Endothelial cell of umbilical vein (primary cell): ENCODE measurements around the gene FBLIM1. TPM values are rescaled to one million over a fixed set of nuclear protein-coding genes. Genes with fewer than 3 reads are reported as not detected.

Experiments used
- BruUV-seq: library from RNA; stranded (reverse); fragments of 400-500 nt; replicated peaks from 2 replicates; lab custom pipeline; 2021; lab: Mats Ljungman, UMichigan
- CTCF ChIA-PET: fragments of 300-600, 350-600 bp; sonication (Branson Sonifier 250); formaldehyde crosslinking; loops from one replicate; lab custom pipeline; 2021; ENCODE audit warnings: antibody characterized with exemption, inconsistent platforms; lab: Charles Lee
- POLR2A ChIA-PET: fragments of 300-600, 350-600 bp; sonication (Branson Sonifier 250); formaldehyde crosslinking; loops from one replicate; lab custom pipeline; 2021; ENCODE audit warnings: antibody characterized with exemption, inconsistent platforms; lab: Charles Lee
- DNase-seq: peaks from one replicate; pipeline ENCODE4 v3.0.0-alpha.2; 2011; ENCODE audit warnings: low read depth, low spot score
- FAIRE-seq: peaks from 2 replicates; lab custom pipeline; 2011; peaks lifted over from hg19 to GRCh38; lab: Jason Lieb, UNC
- H2AFZ ChIP-seq: 2 replicates; pipeline ENCODE4 v1.6.0; 2012; ENCODE audit warnings: low read depth, low read length, control low read depth, inconsistent platforms
- H3K27ac ChIP-seq: 2 replicates; pipeline ENCODE4 v1.5.1; 2011; ENCODE audit warnings: low read depth, mild to moderate bottlenecking, control low read depth, low read length, moderate library complexity; ENCODE audit not compliant: insufficient read depth
- H3K27me3 ChIP-seq, 2 experiments: 2 replicates each; pipeline versions ENCODE4 v1.6.0 to v1.6.1; 2011; ENCODE audit warnings: low read length in 2 of 2, mixed read lengths in 1 of 2; ENCODE audit not compliant: control insufficient read depth in 2 of 2, insufficient read depth in 2 of 2
- H3K36me3 ChIP-seq, 2 experiments: 2 replicates in 1 of 2; 3 replicates in 1 of 2; pipeline ENCODE4 v1.5.1; 2011; ENCODE audit warnings: low read length in 2 of 2, mild to moderate bottlenecking in 1 of 2, moderate library complexity in 1 of 2; ENCODE audit not compliant: control insufficient read depth in 2 of 2, insufficient read depth in 2 of 2; ENCODE audit errors: extremely low read depth in 1 of 2
- H3K4me1 ChIP-seq: 3 replicates; pipeline ENCODE4 v1.5.1; 2011; ENCODE audit warnings: mild to moderate bottlenecking, low read length; ENCODE audit not compliant: control insufficient read depth, insufficient read depth; ENCODE audit errors: extremely low read depth
- H3K4me2 ChIP-seq: 2 replicates; pipeline ENCODE4 v1.6.1; 2011; ENCODE audit warnings: low read length, control low read depth, mixed read lengths; ENCODE audit not compliant: insufficient read depth
- H3K4me3 ChIP-seq, 3 experiments: fragments of 200-600 bp in 1 of 3; sonication (generic), shearing (Covaris generic) in 1 of 3; replicated peaks in 1 of 3; 2 replicates each; pipeline ENCODE4 v1.5.1; 2011 to 2016; ENCODE audit warnings: control low read depth in 3 of 3, low read length in 3 of 3, mild to moderate bottlenecking in 2 of 3, inconsistent platforms in 1 of 3, low read depth in 1 of 3, moderate library complexity in 1 of 3; ENCODE audit not compliant: insufficient read depth in 1 of 3
- H3K79me2 ChIP-seq: 2 replicates; pipeline ENCODE4 v1.6.0; 2012; ENCODE audit warnings: low read length, inconsistent platforms; ENCODE audit not compliant: control insufficient read depth, insufficient read depth
- H3K9ac ChIP-seq: replicated peaks from 2 replicates; pipeline ENCODE3; 2011; ENCODE audit warnings: low read length, control low read depth; ENCODE audit not compliant: insufficient read depth; ENCODE audit errors: extremely low read depth
- H3K9me1 ChIP-seq: replicated peaks from 3 replicates; pipeline ENCODE4 v1.6.0; 2011; ENCODE audit warnings: mild to moderate bottlenecking, low read length; ENCODE audit not compliant: control insufficient read depth, insufficient read depth; ENCODE audit errors: extremely low read depth
- H3K9me3 ChIP-seq: replicated peaks from 2 replicates; pipeline ENCODE4 v1.5.1; 2012; ENCODE audit warnings: low read length, inconsistent platforms; ENCODE audit not compliant: control insufficient read depth, insufficient read depth
- H4K20me1 ChIP-seq: replicated peaks from 2 replicates; pipeline ENCODE3; 2011; ENCODE audit warnings: mild to moderate bottlenecking, low read length; ENCODE audit not compliant: control insufficient read depth, insufficient read depth; ENCODE audit errors: extremely low read depth
- EZH2 ChIP-seq: IDR thresholded peaks from 2 replicates; pipeline ENCODE4 v1.6.1; 2012; ENCODE audit warnings: borderline replicate concordance, low read depth, mild to moderate bottlenecking, moderate library complexity, low read length, inconsistent platforms; ENCODE audit not compliant: severe bottlenecking
- FOS ChIP-seq: IDR thresholded peaks from 2 replicates; pipeline ENCODE4 v1.6.1; 2011; ENCODE audit warnings: mild to moderate bottlenecking, low read length, moderate library complexity, borderline replicate concordance; ENCODE audit not compliant: insufficient read depth
- MYC ChIP-seq: IDR thresholded peaks from one replicate; pipeline ENCODE4 v1.6.1; 2011; ENCODE audit warnings: mild to moderate bottlenecking, low read depth, low read length
- POLR2A ChIP-seq: IDR thresholded peaks from 2 replicates; pipeline ENCODE4 v1.6.1; 2012; ENCODE audit warnings: low read depth, mild to moderate bottlenecking, control low read depth, low read length
- POLR2AphosphoS5 ChIP-seq: IDR thresholded peaks from 2 replicates; pipeline ENCODE4 v1.6.1; 2012; ENCODE audit warnings: low read depth, mild to moderate bottlenecking, control low read depth, low read length, moderate library complexity; ENCODE audit not compliant: insufficient read depth
- dilution Hi-C: fragments of 300-500 bp; cut with MboI; formaldehyde crosslinking; loops from one replicate; pipeline ENCODE4 v1.15.0; 2019; ENCODE audit warnings: low sequenced_read_pairs; ENCODE audit not compliant: extremely low pct_ligation_motif_present
- intact Hi-C: fragments of 100-400 bp; cut with micrococcal nuclease; formaldehyde crosslinking; loops from one replicate; pipeline ENCODE4 v1.10.0; 2022
- polyA plus RNA-seq, 4 experiments: library from polyadenylated mRNA; depleted of rRNA in 3 of 4; stranded (reverse) in 3 of 4; unstranded in 1 of 4; fragments of >200 nt; gene quantifications; 2 replicates each; pipeline versions ENCODE4 v1.2.1 to v1.2.3, GENCODE V29; 2011 to 2012; ENCODE audit warnings: missing spikeins in 1 of 4
- total RNA-seq: library from RNA; stranded (reverse); gene quantifications from 2 replicates; pipeline ENCODE4 v1.2.3, GENCODE V29; 2021

FBLIM1 gene
- total and polyA plus RNA-seq, 2 donors (not counting 3 experiments of a cell fraction or from before 2014, with no cell fraction given): 363 to 414 TPM

- POLR2A ChIA-PET: no interaction called here
- Histone ChIP-seq H3K79me2 (no peaks in the 10 kb centered on the region), H3K9ac (no peak overlapping the region), H3K4me2 (no peak overlapping the region), H3K9me1 (no peaks in the 10 kb centered on the region), H4K20me1 (no peaks in the 10 kb centered on the region), H3K9me3 (no peaks in the 10 kb centered on the region), H2AFZ (no peak overlapping the region), H3K36me3 (no peaks in the 10 kb centered on the region), H3K4me1 (no peaks in the 10 kb centered on the region), H3K4me3 (no peak overlapping the region), H3K27ac (no peak overlapping the region), H3K27me3 (no peaks in the 10 kb centered on the region)
- intact Hi-C loops (no loop called here), dilution Hi-C loops (no loop called here)
- FAIRE-seq (no peak), DNase-seq (no peak)
- no TSS peak for BruUV-seq
- TF ChIP-seq EZH2 (no peak), MYC (no peak)
- CTCF ChIA-PET: no interaction called here
These were observed 61.9 kb downstream of the FBLIM1 start for GRCh38 chr1:15820478-15820877.

- Histone ChIP-seq H3K27me3 (no peaks in the 10 kb centered on the region), H3K79me2 (no peaks in the 10 kb centered on the region), H3K36me3 (no peaks in the 10 kb centered on the region), H3K9ac (no peak overlapping the region), H2AFZ (no peak overlapping the region), H3K4me1 (no peaks in the 10 kb centered on the region), H3K4me2 (no peak overlapping the region), H3K9me3 (no peaks in the 10 kb centered on the region), H3K27ac (no peak overlapping the region), H3K4me3 (no peak overlapping the region), H3K9me1 (no peaks in the 10 kb centered on the region), H4K20me1 (no peaks in the 10 kb centered on the region)
- dilution Hi-C loops: no loop called here
- no TSS peak for BruUV-seq
- FAIRE-seq: no peak
- no peak for DNase-seq
- intact Hi-C loops: no loop called here
- POLR2A ChIA-PET: no interaction called here
- no peak for TF ChIP-seq MYC
- no peak for TF ChIP-seq POLR2AphosphoS5
- TF ChIP-seq FOS: no peak
- no peak for TF ChIP-seq POLR2A
- CTCF ChIA-PET: interaction anchor here (1.3 kb wide), 1 partner anchor 10 kb away, joined by 10 read pairs; no protein-coding TSS in a partner anchor
These were observed 67.2 kb downstream of the FBLIM1 start for GRCh38 chr1:15825800-15826199.
